ENCODE measurements around the gene PROP1.

Gene PROP1

GRCh38 chr5:177966009-177966838, 29.8 kb downstream of the PROP1 start:
- TF ChIP-seq USF1 (IDR thresholded peaks at IDR 0.05) (no peak), RAD21 (IDR thresholded peaks at IDR 0.05; ENCODE audit: low read depth) (no peak), FOXM1 (IDR thresholded peaks at IDR 0.05; ENCODE audit: borderline replicate concordance, low read depth) (no peak), CEBPB (IDR thresholded peaks at IDR 0.05) (no peak), EP300 (IDR thresholded peaks at IDR 0.05; ENCODE audit: borderline replicate concordance) (no peak), ZBTB7A (IDR thresholded peaks at IDR 0.05; ENCODE audit: low read depth) (no peak), MAX (IDR thresholded peaks at IDR 0.05) (no peak)

- TF ChIP-seq USF1 (IDR thresholded peaks at IDR 0.05): no peak
- TF ChIP-seq TAF1 (IDR thresholded peaks at IDR 0.05; ENCODE audit: low read depth): no peak
Measured at GRCh38 chr5:177964471-177964870, 31.6 kb downstream of the PROP1 start.

- TF ChIP-seq REST (IDR thresholded peaks at IDR 0.05; ENCODE audit: low read depth): no peak
- TF ChIP-seq TAF1 (IDR thresholded peaks at IDR 0.05; ENCODE audit: low read depth): no peak
- TF ChIP-seq TCF12 (IDR thresholded peaks at IDR 0.05; ENCODE audit: low read depth): no peak
- no peak for TF ChIP-seq CEBPB (IDR thresholded peaks at IDR 0.05)
- TF ChIP-seq MAX (IDR thresholded peaks at IDR 0.05): no peak
- TF ChIP-seq USF1 (IDR thresholded peaks at IDR 0.05): no peak
- TF ChIP-seq FOXM1 (IDR thresholded peaks at IDR 0.05; ENCODE audit: borderline replicate concordance, low read depth): no peak
Measured at GRCh38 chr5:177963966-177964365, 32.1 kb downstream of the PROP1 start.

GRCh38 chr5:177959315-177959714, 36.7 kb downstream of the PROP1 start:
- TF ChIP-seq MAX (IDR thresholded peaks at IDR 0.05) (no peak), TEAD4 (IDR thresholded peaks at IDR 0.05) (no peak), NFIC (IDR thresholded peaks at IDR 0.05) (no peak), YY1 (IDR thresholded peaks at IDR 0.05; ENCODE audit: low read depth) (no peak), TAF1 (IDR thresholded peaks at IDR 0.05; ENCODE audit: low read depth) (no peak), CEBPB (IDR thresholded peaks at IDR 0.05) (no peak), RAD21 (IDR thresholded peaks at IDR 0.05; ENCODE audit: low read depth) (no peak), USF1 (IDR thresholded peaks at IDR 0.05) (no peak), REST (IDR thresholded peaks at IDR 0.05; ENCODE audit: low read depth) (no peak), EP300 (IDR thresholded peaks at IDR 0.05; ENCODE audit: borderline replicate concordance) (no peak), CREB1 (IDR thresholded peaks at IDR 0.05; ENCODE audit: low read depth) (no peak), FOXM1 (IDR thresholded peaks at IDR 0.05; ENCODE audit: borderline replicate concordance, low read depth) (no peak), ZBTB7A (IDR thresholded peaks at IDR 0.05; ENCODE audit: low read depth) (no peak), TCF12 (IDR thresholded peaks at IDR 0.05; ENCODE audit: low read depth) (no peak), EGR1 (IDR thresholded peaks at IDR 0.05) (no peak)

- TF ChIP-seq USF1 (IDR thresholded peaks at IDR 0.05) (no peak), REST (IDR thresholded peaks at IDR 0.05; ENCODE audit: low read depth) (no peak), CEBPB (IDR thresholded peaks at IDR 0.05) (no peak), TEAD4 (IDR thresholded peaks at IDR 0.05) (no peak), EP300 (IDR thresholded peaks at IDR 0.05; ENCODE audit: borderline replicate concordance) (no peak), ZBTB7A (IDR thresholded peaks at IDR 0.05; ENCODE audit: low read depth) (no peak), TAF1 (IDR thresholded peaks at IDR 0.05; ENCODE audit: low read depth) (no peak), FOXM1 (IDR thresholded peaks at IDR 0.05; ENCODE audit: borderline replicate concordance, low read depth) (no peak), MAX (IDR thresholded peaks at IDR 0.05) (no peak), EGR1 (IDR thresholded peaks at IDR 0.05) (no peak), CREB1 (IDR thresholded peaks at IDR 0.05; ENCODE audit: low read depth) (no peak), YY1 (IDR thresholded peaks at IDR 0.05; ENCODE audit: low read depth) (no peak), TCF12 (IDR thresholded peaks at IDR 0.05; ENCODE audit: low read depth) (no peak), NFIC (IDR thresholded peaks at IDR 0.05) (no peak), RAD21 (IDR thresholded peaks at IDR 0.05; ENCODE audit: low read depth) (no peak)
Measured at GRCh38 chr5:177958696-177959095, 37.3 kb downstream of the PROP1 start.

Measured in Ishikawa (cell line).